PC-3 (cell line): ENCODE data around the gene TEX10. TPM values are rescaled to one million over a fixed set of nuclear protein-coding genes. Genes with fewer than 3 reads are reported as not detected.

ENCODE experiments used
- ATAC-seq: fragments of 200-7000 bp; cut with Tn5 transposase; 2 replicates; pipeline ENCODE4 v1.9.1; 2020; ENCODE audit warnings: mild to moderate bottlenecking, moderate library complexity
- BruUV-seq: library from RNA; stranded (reverse); fragments of 400-500 nt; replicated peaks from 2 replicates; lab custom pipeline; 2021; lab: Mats Ljungman, UMichigan
- CTCF ChIA-PET: fragments of 300-600 bp; sonication (Branson Sonifier 250); formaldehyde crosslinking; loops from one replicate; lab custom pipeline; 2022; ENCODE audit warnings: antibody characterized with exemption; lab: Charles Lee
- POLR2A ChIA-PET: fragments of 300-600 bp; sonication (Branson Sonifier 250); formaldehyde crosslinking; loops from one replicate; lab custom pipeline; 2022; ENCODE audit warnings: antibody characterized with exemption; ENCODE audit not compliant: unreplicated experiment; lab: Charles Lee
- DNase-seq: peaks from one replicate; pipeline ENCODE4 v3.0.0-alpha.2; 2015
- H2AFZ ChIP-seq: fragments of 300-600 bp; sonication (generic); 2 replicates; pipeline ENCODE4 v1.6.0; 2016; ENCODE audit warnings: antibody characterized with exemption, low read length
- H3F3A ChIP-seq: fragments of 300-600 bp; sonication (generic); one replicate; pipeline ENCODE4 v1.6.0; 2017; ENCODE audit warnings: antibody characterized with exemption, low read length, control low read depth, mild to moderate bottlenecking; ENCODE audit not compliant: unreplicated experiment
- H3K27ac ChIP-seq: fragments of 300-600 bp; sonication (generic); 2 replicates; pipeline ENCODE4 v1.5.1; 2016; ENCODE audit warnings: mild to moderate bottlenecking, low read length
- H3K27me3 ChIP-seq: fragments of 300-600 bp; sonication (generic); 2 replicates; pipeline ENCODE4 v1.6.1; 2016; ENCODE audit warnings: low read length, mixed read lengths
- H3K36me3 ChIP-seq: fragments of 300-600 bp; sonication (generic); 2 replicates; pipeline ENCODE4 v1.6.1; 2016; ENCODE audit warnings: low read depth, mixed run types, low read length, mixed read lengths
- H3K4me1 ChIP-seq: fragments of 300-600 bp; sonication (generic); 2 replicates; pipeline ENCODE4 v1.5.1; 2016; ENCODE audit warnings: low read length; ENCODE audit not compliant: insufficient read depth
- H3K4me2 ChIP-seq: fragments of 300-600 bp; sonication (generic); 2 replicates; pipeline ENCODE4 v1.6.0; 2016; ENCODE audit warnings: low read length
- H3K4me3 ChIP-seq: fragments of 300-600 bp; sonication (generic); 2 replicates; pipeline ENCODE4 v1.5.1; 2016; ENCODE audit warnings: mild to moderate bottlenecking, low read length, mixed read lengths
- H3K79me2 ChIP-seq: fragments of 300-600 bp; sonication (generic); 2 replicates; pipeline ENCODE4 v1.6.1; 2017; ENCODE audit warnings: low read length, mixed read lengths
- H3K9ac ChIP-seq: fragments of 300-600 bp; sonication (generic); 2 replicates; pipeline ENCODE4 v1.6.0; 2016; ENCODE audit warnings: mild to moderate bottlenecking, low read length
- H3K9me2 ChIP-seq: fragments of 300-600 bp; sonication (generic); replicated peaks from 2 replicates; pipeline ENCODE4 v1.6.1; 2016; ENCODE audit warnings: mixed run types, low read length, mixed read lengths
- H3K9me3 ChIP-seq: fragments of 300-600 bp; sonication (generic); 2 replicates; pipeline ENCODE4 v1.6.1; 2016; ENCODE audit warnings: low read length, mixed read lengths
- H4K20me1 ChIP-seq: fragments of 300-600 bp; sonication (generic); 2 replicates; pipeline ENCODE4 v1.6.1; 2016; ENCODE audit warnings: low read length, mixed read lengths
- CTCF ChIP-seq: fragments of 300-600 bp; sonication (generic); conservative IDR thresholded peaks from 2 replicates; pipeline ENCODE4 v1.5.1; 2017; ENCODE audit warnings: antibody characterized with exemption, low read depth, mild to moderate bottlenecking, low read length
- EZH2 ChIP-seq: fragments of 300-600 bp; sonication (generic); IDR thresholded peaks from one replicate; pipeline ENCODE4 v1.6.1; 2017; ENCODE audit warnings: antibody characterized with exemption, mild to moderate bottlenecking, low read length; ENCODE audit not compliant: unreplicated experiment
- EZH2phosphoT487 ChIP-seq: fragments of 300-600 bp; sonication (generic); IDR thresholded peaks from 2 replicates; pipeline ENCODE4 v1.6.1; 2018; ENCODE audit warnings: mild to moderate bottlenecking, antibody characterized with exemption, low read length, borderline replicate concordance
- intact Hi-C: fragments of 100-400 bp; cut with micrococcal nuclease; formaldehyde crosslinking; loops from 2 replicates; pipeline ENCODE4 v1.9.0; 2023
- total RNA-seq: library from RNA; depleted of rRNA; stranded (reverse); fragments of >200 nt; gene quantifications from 2 replicates; pipeline ENCODE4 v1.2.3, GENCODE V29; 2014

The TEX10 gene
- total RNA-seq, 1 experiment from 2014 or later, result 22.1 TPM

GRCh38 chr9:100370064-100370723 lies 17.5 kb upstream of the TEX10 start:
- Histone ChIP-seq H3K9me3 (no peaks in the 10 kb centered on the region), H3K27me3 (no peaks in the 10 kb centered on the region), H4K20me1 (no peaks in the 10 kb centered on the region), H3K9me2 (no peaks in the 10 kb centered on the region), H3K4me1 (no peaks in the 10 kb centered on the region), H3F3A (no peaks in the 10 kb centered on the region), H3K27ac (no peak overlapping the region), H3K9ac (no peak overlapping the region), H2AFZ (no peak overlapping the region), H3K4me2 (no peak overlapping the region), H3K36me3 (no peaks in the 10 kb centered on the region), H3K79me2 (no peaks in the 10 kb centered on the region), H3K4me3 (no peak overlapping the region)
- no TSS peak for BruUV-seq
- TF ChIP-seq EZH2, result no peak
- TF ChIP-seq EZH2phosphoT487, result no peak
- peak; percentile 29; the same call in 1 of the 2 replicates for TF ChIP-seq CTCF
- POLR2A ChIA-PET, result no interaction called here
- intact Hi-C loops, result no loop called here
- DNase-seq (peak; percentile 13), ATAC-seq (no peak; the same call in 1 of the 2 replicates)
- CTCF ChIA-PET, result no interaction called here

- ATAC-seq (no peak), DNase-seq (no peak)
- H3K27ac ChIP-seq, result no peak overlapping the region
- TF ChIP-seq EZH2, result no peak
- TF ChIP-seq EZH2phosphoT487, result no peak
- TF ChIP-seq CTCF, result no peak
- no peaks in the 10 kb centered on the region for H3K9me2 ChIP-seq
- H3K36me3 ChIP-seq, result no peaks in the 10 kb centered on the region
- H3K9ac ChIP-seq, result no peak overlapping the region
- H3K4me3 ChIP-seq, result no peak overlapping the region
- intact Hi-C loops, result no loop called here
- H3K27me3 ChIP-seq, result no peaks in the 10 kb centered on the region
- H3K4me2 ChIP-seq, result no peak overlapping the region
- no peaks in the 10 kb centered on the region for H3K4me1 ChIP-seq
- no peak overlapping the region for H2AFZ ChIP-seq
- CTCF ChIA-PET, result no interaction called here
- H3K9me3 ChIP-seq, result no peaks in the 10 kb centered on the region
- H3K79me2 ChIP-seq, result no peaks in the 10 kb centered on the region
- H4K20me1 ChIP-seq, result no peaks in the 10 kb centered on the region
- no peaks in the 10 kb centered on the region for H3F3A ChIP-seq
- POLR2A ChIA-PET, result no interaction called here
- BruUV-seq, result no TSS peak
Observed at GRCh38 chr9:100368672-100369071, 15.9 kb upstream of the TEX10 start.

- no TSS peak for BruUV-seq
- no peak overlapping the region for H3K4me3 ChIP-seq
- POLR2A ChIA-PET, result no interaction called here
- H3F3A ChIP-seq, result no peaks in the 10 kb centered on the region
- H3K27me3 ChIP-seq, result no peaks in the 10 kb centered on the region
- DNase-seq (no peak), ATAC-seq (no peak)
- CTCF ChIA-PET, result no interaction called here
- H3K36me3 ChIP-seq, result no peaks in the 10 kb centered on the region
- no peaks in the 10 kb centered on the region for H3K9me3 ChIP-seq
- no peak overlapping the region for H3K4me2 ChIP-seq
- no peak overlapping the region for H2AFZ ChIP-seq
- intact Hi-C loops, result no loop called here
- H3K27ac ChIP-seq, result no peak overlapping the region
- H3K4me1 ChIP-seq, result no peaks in the 10 kb centered on the region
- no peak overlapping the region for H3K9ac ChIP-seq
- no peaks in the 10 kb centered on the region for H3K79me2 ChIP-seq
- no peaks in the 10 kb centered on the region for H3K9me2 ChIP-seq
- TF ChIP-seq EZH2 (no peak), EZH2phosphoT487 (no peak), CTCF (no peak)
- no peaks in the 10 kb centered on the region for H4K20me1 ChIP-seq
Observed at GRCh38 chr9:100366121-100366520, 13.4 kb upstream of the TEX10 start.
